Bronchial epithelial cell (primary cell): ENCODE results near the gene P2RX1. TPM values are rescaled to one million over a fixed set of nuclear protein-coding genes. Genes with fewer than 3 reads are reported as not detected.

Experiments
- DNase-seq: peaks from one replicate; pipeline ENCODE4 v3.0.0-alpha.2; 2010; ENCODE audit warnings: low read depth
- FAIRE-seq: peaks from 2 replicates; lab custom pipeline; 2011; peaks lifted over from hg19 to GRCh38; lab: Jason Lieb, UNC
- H3K27me3 ChIP-seq: 2 replicates; pipeline ENCODE4 v1.5.1; 2011; ENCODE audit warnings: low read length; ENCODE audit not compliant: control insufficient read depth, insufficient read depth
- H3K36me3 ChIP-seq: 2 replicates; pipeline ENCODE4 v1.5.1; 2011; ENCODE audit warnings: low read length; ENCODE audit not compliant: control insufficient read depth, insufficient read depth
- H3K4me3 ChIP-seq: 2 replicates; pipeline ENCODE4 v1.5.1; 2011; ENCODE audit warnings: mild to moderate bottlenecking, low read depth, low read length, control low read depth
- total RNA-seq: library from RNA; depleted of rRNA; stranded (reverse); fragments of >200 nt; gene quantifications from 2 replicates; pipeline ENCODE4 v1.2.1, GENCODE V29; 2014
- TF ChIP-seq, protein P1 (sequence below): IDR thresholded peaks from 2 replicates; pipeline ENCODE4 v1.5.1; 2011; ENCODE audit warnings: mild to moderate bottlenecking, moderate library complexity, low read length, control low read depth, inconsistent platforms; ENCODE audit not compliant: insufficient read depth, severe bottlenecking

P2RX1 gene
- total RNA-seq, 1 donor from 2014 or later, result not detected

DNA sequence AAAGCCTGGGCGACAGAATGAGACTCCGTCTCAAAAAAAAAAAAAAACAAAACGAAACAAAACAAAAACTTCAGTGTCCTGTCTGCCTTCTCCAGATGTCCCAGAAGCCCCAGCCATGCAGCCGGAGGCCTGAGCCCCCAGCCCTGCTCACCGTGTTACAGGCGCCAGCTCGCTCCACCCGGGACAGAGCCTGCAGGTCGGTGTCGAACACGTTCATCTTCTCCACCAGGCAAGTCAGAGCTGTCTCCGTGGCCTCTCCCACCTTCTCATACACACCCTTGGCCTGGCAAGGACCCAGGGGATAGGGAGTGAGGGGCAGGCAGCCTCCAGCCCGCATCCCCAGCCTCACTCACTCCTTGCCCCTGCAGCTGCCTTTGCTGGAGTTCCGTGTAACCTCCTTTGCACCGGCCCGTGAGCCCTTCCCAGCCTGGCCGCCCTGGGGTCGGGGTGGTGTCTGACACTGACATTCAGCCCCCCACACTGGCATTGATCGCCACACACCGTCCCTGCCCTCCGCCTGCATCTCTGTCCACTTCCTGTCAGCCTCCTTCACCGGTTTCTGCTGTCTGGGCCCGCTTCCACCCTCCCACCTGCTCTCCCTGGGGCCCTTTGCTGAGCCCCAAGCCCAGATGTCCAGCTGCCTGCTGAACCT, 27.1 kb upstream of the P2RX1 start:
- Histone ChIP-seq H3K4me3 (no peak overlapping the region), H3K36me3 (no peaks in the 10 kb centered on the region), H3K27me3 (peaks cover 2% of the 10 kb centered on the region)
- DNase-seq (no peak), FAIRE-seq (no peak)
- TF ChIP-seq, protein P1, sequence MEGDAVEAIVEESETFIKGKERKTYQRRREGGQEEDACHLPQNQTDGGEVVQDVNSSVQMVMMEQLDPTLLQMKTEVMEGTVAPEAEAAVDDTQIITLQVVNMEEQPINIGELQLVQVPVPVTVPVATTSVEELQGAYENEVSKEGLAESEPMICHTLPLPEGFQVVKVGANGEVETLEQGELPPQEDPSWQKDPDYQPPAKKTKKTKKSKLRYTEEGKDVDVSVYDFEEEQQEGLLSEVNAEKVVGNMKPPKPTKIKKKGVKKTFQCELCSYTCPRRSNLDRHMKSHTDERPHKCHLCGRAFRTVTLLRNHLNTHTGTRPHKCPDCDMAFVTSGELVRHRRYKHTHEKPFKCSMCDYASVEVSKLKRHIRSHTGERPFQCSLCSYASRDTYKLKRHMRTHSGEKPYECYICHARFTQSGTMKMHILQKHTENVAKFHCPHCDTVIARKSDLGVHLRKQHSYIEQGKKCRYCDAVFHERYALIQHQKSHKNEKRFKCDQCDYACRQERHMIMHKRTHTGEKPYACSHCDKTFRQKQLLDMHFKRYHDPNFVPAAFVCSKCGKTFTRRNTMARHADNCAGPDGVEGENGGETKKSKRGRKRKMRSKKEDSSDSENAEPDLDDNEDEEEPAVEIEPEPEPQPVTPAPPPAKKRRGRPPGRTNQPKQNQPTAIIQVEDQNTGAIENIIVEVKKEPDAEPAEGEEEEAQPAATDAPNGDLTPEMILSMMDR, result no peak

DNA sequence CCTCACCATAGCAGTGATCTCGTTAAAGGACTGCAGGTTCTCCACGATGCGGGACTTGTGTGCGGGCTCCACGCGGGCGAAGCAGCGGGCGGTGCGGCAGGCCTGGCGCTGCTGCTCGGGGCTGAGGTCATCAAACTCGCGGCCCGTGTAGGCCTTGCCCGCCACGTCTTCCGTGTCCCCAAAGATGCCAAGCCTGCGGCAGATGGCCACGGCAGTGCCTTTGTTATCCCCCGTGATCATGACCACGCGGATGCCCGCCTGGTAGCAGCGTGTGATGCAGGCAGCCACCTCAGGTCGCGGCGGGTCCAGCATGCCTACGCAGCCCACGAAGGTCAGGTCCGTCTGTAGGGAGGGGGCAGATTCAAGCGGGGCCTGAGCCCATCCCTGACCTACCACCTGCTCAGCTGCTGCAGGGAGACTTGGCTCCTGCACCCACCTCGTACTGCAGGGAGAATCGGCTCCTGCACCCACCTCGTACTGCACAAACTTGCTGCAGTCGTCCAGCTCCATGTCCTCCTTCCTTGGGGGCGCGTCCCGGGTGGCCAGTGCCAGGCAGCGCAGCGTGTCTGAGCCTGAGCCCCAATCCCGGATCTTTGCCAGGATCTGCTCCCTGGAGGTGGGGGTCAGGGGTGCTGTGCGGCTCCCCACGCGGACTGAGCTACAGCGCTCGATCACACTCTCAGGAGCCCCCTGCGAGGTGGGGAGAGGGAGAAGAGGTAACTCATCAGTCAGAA, 24.9 kb upstream of the P2RX1 start:
- no peaks in the 10 kb centered on the region for H3K36me3 ChIP-seq
- DNase-seq, result no peak
- H3K4me3 ChIP-seq, result no peak overlapping the region
- no peak for FAIRE-seq
- TF ChIP-seq, protein P1, result no peak
- H3K27me3 ChIP-seq, result peaks cover 2% of the 10 kb centered on the region

DNA sequence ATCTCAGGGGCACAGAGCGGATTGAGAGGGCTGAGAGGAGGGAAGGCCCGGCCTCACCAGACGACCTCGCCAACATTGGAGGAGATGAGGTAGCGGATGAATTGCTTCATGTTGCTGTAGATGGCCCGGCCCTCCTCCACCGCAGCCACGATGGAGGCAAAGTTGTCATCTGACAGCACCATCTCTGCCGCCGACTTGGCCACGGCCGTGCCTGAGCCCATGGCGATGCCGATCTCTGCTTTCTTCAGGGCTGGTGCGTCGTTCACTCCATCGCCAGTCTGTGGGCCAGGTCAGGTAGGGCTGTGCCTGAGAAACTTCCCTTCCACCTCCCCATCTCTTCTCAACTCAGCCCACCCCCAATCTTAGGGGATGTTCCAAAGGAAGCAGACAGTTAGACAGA, 21.1 kb upstream of the P2RX1 start:
- TF ChIP-seq, protein P1, result no peak
- no peak for FAIRE-seq
- H3K27me3 ChIP-seq, result no peaks in the 10 kb centered on the region

DNA sequence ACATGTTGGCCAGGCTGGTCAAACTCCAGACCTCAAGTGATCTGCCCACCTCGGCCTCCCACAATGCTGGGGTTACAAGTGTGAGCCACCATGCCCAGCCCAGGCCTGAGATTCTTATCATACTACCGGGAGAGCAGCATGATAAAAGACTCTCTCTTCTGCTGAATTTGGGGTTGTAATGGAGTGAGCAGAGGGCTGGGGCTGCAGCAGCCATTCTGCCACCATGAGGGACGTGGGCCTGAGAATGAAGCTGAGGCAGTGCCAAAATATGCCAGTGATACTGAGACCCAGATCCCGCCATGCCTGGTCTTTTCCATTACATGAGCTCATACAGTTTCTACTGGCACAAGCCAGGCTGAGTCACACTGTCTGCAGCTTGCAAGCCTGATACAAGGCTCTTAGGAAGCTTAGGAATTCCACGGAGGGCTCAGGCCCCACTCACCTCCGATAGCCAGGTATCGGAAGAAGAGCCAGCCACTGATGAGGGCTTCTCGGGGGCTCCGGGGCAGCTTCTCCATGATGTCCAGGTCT, 19.6 kb upstream of the P2RX1 start:
- FAIRE-seq (no peak), DNase-seq (peak; percentile 54)
- Histone ChIP-seq H3K4me3 (no peak overlapping the region), H3K36me3 (no peaks in the 10 kb centered on the region), H3K27me3 (no peaks in the 10 kb centered on the region)
- TF ChIP-seq, protein P1, result no peak

More for the DNA sequence above, 21.1 kb upstream of the P2RX1 start:
- DNase-seq, result no peak
- Histone ChIP-seq H3K36me3 (no peaks in the 10 kb centered on the region), H3K4me3 (no peak overlapping the region)

DNA sequence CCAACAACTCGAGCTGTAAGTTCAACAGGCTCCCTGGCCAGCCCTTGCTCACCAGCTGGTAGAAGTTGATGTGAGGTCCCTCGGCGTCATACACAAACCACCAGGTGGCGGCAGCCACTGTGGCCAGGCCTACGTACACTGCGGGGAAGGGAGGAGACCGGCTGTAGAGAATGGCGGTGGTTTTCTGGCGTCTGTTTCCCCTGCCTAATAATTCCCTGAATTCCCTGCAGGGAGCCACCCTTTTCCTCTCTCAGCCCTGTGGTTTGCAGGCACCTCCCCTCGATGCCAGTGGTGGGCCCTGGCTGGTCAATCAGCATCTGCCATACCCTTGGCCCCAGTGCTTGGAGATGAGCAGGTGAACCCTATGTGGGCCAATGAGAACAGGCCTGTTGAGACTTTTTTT, 18.9 kb upstream of the P2RX1 start:
- FAIRE-seq, result no peak
- Histone ChIP-seq H3K4me3 (no peak overlapping the region), H3K27me3 (no peaks in the 10 kb centered on the region), H3K36me3 (no peaks in the 10 kb centered on the region)
- TF ChIP-seq, protein P1, result peak; percentile 95
- peak; percentile 49 for DNase-seq
